NCI-H2171 treated with DMSO at 0.1 percent for 48 hours (cell line): Measurements from ENCODE around the gene ARID5B.

ENCODE experiments used
- DNase-seq: peaks from one replicate; lab custom pipeline; 2025; lab: John Stamatoyannopoulos, UW

Gene ARID5B

GRCh38 chr10:61989995-61990760 lies 88.7 kb downstream of the ARID5B start:
- no peak for DNase-seq

GRCh38 chr10:61990761-61991135 lies 89.2 kb downstream of the ARID5B start:
- DNase-seq, result no peak

- DNase-seq, result no peak
Observed at GRCh38 chr10:61991166-61991565, 89.7 kb downstream of the ARID5B start.

GRCh38 chr10:61992059-61992460 lies 90.6 kb downstream of the ARID5B start:
- DNase-seq, result no peak

- DNase-seq, result no peak
Observed at GRCh38 chr10:61992671-61993668, 91.5 kb downstream of the ARID5B start.

- DNase-seq, result no peak
Observed at GRCh38 chr10:61993711-61994401, 92.4 kb downstream of the ARID5B start.

- no peak for DNase-seq
Observed at GRCh38 chr10:61994405-61995219, 93.1 kb downstream of the ARID5B start.

- DNase-seq, result no peak
Observed at GRCh38 chr10:61995220-61995503, 93.7 kb downstream of the ARID5B start.

GRCh38 chr10:61998937-61999336 lies 97.4 kb downstream of the ARID5B start:
- DNase-seq, result no peak

- DNase-seq, result no peak
Observed at GRCh38 chr10:62000037-62000603, 98.6 kb downstream of the ARID5B start.

- no peak for DNase-seq
Observed at GRCh38 chr10:62000726-62001125, 99.2 kb downstream of the ARID5B start.

GRCh38 chr10:62001898-62002297 lies 100.4 kb downstream of the ARID5B start:
- DNase-seq, result no peak

- DNase-seq, result no peak
Observed at GRCh38 chr10:62002753-62003152, 101.3 kb downstream of the ARID5B start.

GRCh38 chr10:62004042-62004441 lies 102.5 kb downstream of the ARID5B start:
- DNase-seq, result no peak

- no peak for DNase-seq
Observed at GRCh38 chr10:62005281-62005680, 103.8 kb downstream of the ARID5B start.

GRCh38 chr10:62005687-62006086 lies 104.2 kb downstream of the ARID5B start:
- no peak for DNase-seq

GRCh38 chr10:62007145-62007544 lies 105.6 kb downstream of the ARID5B start:
- DNase-seq, result no peak

- no peak for DNase-seq
Observed at GRCh38 chr10:62008196-62008595, 106.7 kb downstream of the ARID5B start.

- DNase-seq, result no peak
Observed at GRCh38 chr10:62008946-62009345, 107.4 kb downstream of the ARID5B start.

GRCh38 chr10:62010366-62010765 lies 108.9 kb downstream of the ARID5B start:
- no peak for DNase-seq

- DNase-seq, result no peak
Observed at GRCh38 chr10:62011558-62011957, 110.1 kb downstream of the ARID5B start.
